DND-41 (cell line): ENCODE measurements around the gene REV3L.

ENCODE experiments used
- CTCF ChIP-seq: IDR thresholded peaks from 2 replicates; pipeline ENCODE4 v1.5.1; 2012; ENCODE audit warnings: borderline replicate concordance, low read length, moderate library complexity, mild to moderate bottlenecking; ENCODE audit not compliant: poor library complexity, severe bottlenecking; ENCODE audit errors: extremely low read depth
- EZH2 ChIP-seq: IDR thresholded peaks from 3 replicates; pipeline ENCODE4 v1.6.1; 2012; ENCODE audit warnings: borderline replicate concordance, low read depth, mild to moderate bottlenecking, moderate library complexity, low read length, inconsistent platforms; ENCODE audit not compliant: severe bottlenecking

- TF ChIP-seq CTCF (no peak), EZH2 (no peak)
These were observed 10.0 kb downstream of the REV3L start for GRCh38 chr6:111472933-111473435.
